Sigmoid colon (tissue), 7 donors: ENCODE results near the gene SUB1. TPM values are rescaled to one million over a fixed set of nuclear protein-coding genes. Genes with fewer than 3 reads are reported as not detected.

Experiments
- DNase-seq: peaks from one replicate; pipeline ENCODE4 v3.0.0-alpha.2; 2019
- H3K27ac ChIP-seq, 4 donors: fragments of 200-600 bp; sonication (generic); one replicate each; pipeline ENCODE4 v1.5.1; 2016 to 2019; ENCODE audit warnings: mild to moderate bottlenecking in 1 of 4
- H3K27me3 ChIP-seq, 3 donors: fragments of 200-600 bp; sonication (generic); one replicate each; pipeline ENCODE4 v1.5.1; 2019; ENCODE audit warnings: mild to moderate bottlenecking in 1 of 3
- H3K36me3 ChIP-seq, 4 donors: fragments of 200-600 bp; sonication (generic); one replicate each; pipeline ENCODE4 v1.5.1; 2016 to 2019
- H3K4me1 ChIP-seq, 4 donors: fragments of 200-600 bp; sonication (generic); one replicate each; pipeline ENCODE4 v1.5.1; 2017 to 2019
- H3K4me3 ChIP-seq, 4 donors: fragments of 200-600 bp; sonication (generic); one replicate each; pipeline ENCODE4 v1.5.1; 2017 to 2019; ENCODE audit warnings: mild to moderate bottlenecking in 2 of 4, moderate library complexity in 1 of 4
- H3K9me3 ChIP-seq, 4 donors: fragments of 200-600 bp in 3 of 4; sonication (generic) in 3 of 4; one replicate each; pipeline versions ENCODE4 v1.5.1 to v1.6.1; 2013 to 2019
- EP300 ChIP-seq, 4 donors: sonication (generic); formaldehyde crosslinking; IDR thresholded peaks; one replicate each; pipeline ENCODE4 v1.6.1; 2017; ENCODE audit warnings: antibody characterized with exemption in 4 of 4
- POLR2A ChIP-seq, 2 donors: fragments of 450-650 bp; IDR thresholded peaks; one replicate each; pipeline ENCODE4 v1.6.1; 2016; ENCODE audit warnings: antibody characterized with exemption in 2 of 2, mild to moderate bottlenecking in 2 of 2, moderate library complexity in 2 of 2
- POLR2AphosphoS5 ChIP-seq, 4 donors: sonication (generic); formaldehyde crosslinking; IDR thresholded peaks; one replicate each; pipeline ENCODE4 v1.6.1; 2017; ENCODE audit warnings: antibody characterized with exemption in 4 of 4
- WGBS, 2 donors: extraction: QIAGEN DNeasy Blood & Tissue Kit; methylation state at CpG; one replicate each; pipeline ENCODE4 v1.1.7; 2013; 5-methylcytosine and 5-hydroxymethylcytosine counted together
- intact Hi-C: fragments of 100-400 bp; cut with DNase I; formaldehyde crosslinking; loops from one replicate; pipeline ENCODE4 v1.15.1; 2023
- polyA plus RNA-seq, 3 donors: library from polyadenylated mRNA; stranded (reverse); fragments of 200-250 nt; gene quantifications; one replicate each; pipeline ENCODE4 v1.2.3, GENCODE V29; 2013
- total RNA-seq, 4 donors: library from RNA; depleted of rRNA; stranded (reverse); fragments of >200 nt; gene quantifications; one replicate each; pipeline ENCODE4 v1.1.0, GENCODE V29; 2016
- TF ChIP-seq, protein P1 (sequence below), 4 experiments: fragments of 450-650 bp in 3 of 4; fragments of 200-600 bp in 1 of 4; IDR thresholded peaks; one replicate each; pipeline ENCODE4 v1.5.1; 2016 to 2019; ENCODE audit warnings: antibody characterized with exemption in 4 of 4, mild to moderate bottlenecking in 3 of 4, moderate library complexity in 2 of 4
- donor health status: healthy with polysubstance abuse.
- donor health status: Bipolar disorder and iron deficiency.
- donor health status: healthy.

SUB1 gene
- total and polyA plus RNA-seq, 7 donors: 84.0 to 277 (median 165) TPM

DNA sequence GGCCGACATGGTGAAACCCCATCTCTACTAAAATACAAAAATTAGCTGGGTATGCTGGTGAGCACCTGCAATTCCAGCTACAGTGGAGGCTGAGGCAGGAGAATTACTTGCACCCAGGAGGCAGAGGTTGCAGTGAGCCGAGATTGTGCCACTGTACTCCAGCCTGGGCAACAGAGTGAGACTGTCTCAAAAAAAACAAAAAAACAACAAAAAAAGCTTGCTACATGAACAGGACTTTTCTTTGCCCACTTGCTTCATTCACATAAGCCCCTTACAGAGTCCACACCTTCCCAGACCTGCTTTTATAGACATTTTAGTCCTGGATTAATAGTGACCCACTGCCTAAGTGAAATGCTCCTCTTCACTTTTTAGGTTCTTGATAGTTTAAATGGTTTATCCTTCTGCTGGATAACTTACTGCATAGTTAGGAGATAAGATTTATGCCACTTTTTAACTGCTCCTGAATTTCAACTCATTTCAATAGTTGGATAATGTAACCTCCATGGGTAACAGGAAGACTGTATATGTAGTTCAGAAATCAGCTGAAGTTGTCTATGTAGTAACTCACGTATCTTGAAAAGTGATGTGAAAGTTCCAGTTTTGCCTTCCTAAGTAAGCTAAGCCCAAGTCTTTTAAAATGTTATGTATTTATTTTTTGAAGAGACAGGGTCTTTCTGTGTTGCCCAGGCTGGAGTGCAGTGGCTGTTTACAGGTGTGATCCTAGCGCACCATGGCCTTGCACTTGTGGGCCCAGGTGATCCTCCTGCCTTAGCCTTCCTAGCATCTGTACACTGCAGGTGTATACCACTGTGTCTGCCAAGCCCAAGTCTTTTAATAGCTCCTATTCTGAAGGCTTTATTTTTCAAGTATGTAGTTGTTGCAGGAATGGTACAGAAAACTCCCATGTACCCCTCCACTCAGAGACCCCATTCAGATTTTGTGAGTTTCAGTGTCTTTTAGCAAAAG is 19.7 kb downstream of the SUB1 start:
- Histone ChIP-seq H3K9me3 (no peaks in the 10 kb centered on the region), H3K36me3 (peaks cover 0 to 60% (median 2%) of the 10 kb centered on the region in 4 donors), H3K27ac (no peak overlapping the region), H3K4me1 (peaks cover 0 to 19% (median 13%) of the 10 kb centered on the region in 4 donors), H3K4me3 (no peak overlapping the region), H3K27me3 (no peaks in the 10 kb centered on the region)
- 84 to 95% methylated on average over 4 of the region's 4 CpGs for WGBS, 2 donors
- DNase-seq: no peak
- intact Hi-C loops: no loop called here
- TF ChIP-seq, protein P1, sequence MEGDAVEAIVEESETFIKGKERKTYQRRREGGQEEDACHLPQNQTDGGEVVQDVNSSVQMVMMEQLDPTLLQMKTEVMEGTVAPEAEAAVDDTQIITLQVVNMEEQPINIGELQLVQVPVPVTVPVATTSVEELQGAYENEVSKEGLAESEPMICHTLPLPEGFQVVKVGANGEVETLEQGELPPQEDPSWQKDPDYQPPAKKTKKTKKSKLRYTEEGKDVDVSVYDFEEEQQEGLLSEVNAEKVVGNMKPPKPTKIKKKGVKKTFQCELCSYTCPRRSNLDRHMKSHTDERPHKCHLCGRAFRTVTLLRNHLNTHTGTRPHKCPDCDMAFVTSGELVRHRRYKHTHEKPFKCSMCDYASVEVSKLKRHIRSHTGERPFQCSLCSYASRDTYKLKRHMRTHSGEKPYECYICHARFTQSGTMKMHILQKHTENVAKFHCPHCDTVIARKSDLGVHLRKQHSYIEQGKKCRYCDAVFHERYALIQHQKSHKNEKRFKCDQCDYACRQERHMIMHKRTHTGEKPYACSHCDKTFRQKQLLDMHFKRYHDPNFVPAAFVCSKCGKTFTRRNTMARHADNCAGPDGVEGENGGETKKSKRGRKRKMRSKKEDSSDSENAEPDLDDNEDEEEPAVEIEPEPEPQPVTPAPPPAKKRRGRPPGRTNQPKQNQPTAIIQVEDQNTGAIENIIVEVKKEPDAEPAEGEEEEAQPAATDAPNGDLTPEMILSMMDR (IDR thresholded peaks at IDR 0.05): no peak
- no peak for TF ChIP-seq POLR2A (IDR thresholded peaks at IDR 0.05)
- TF ChIP-seq EP300 (IDR thresholded peaks at IDR 0.05): no peak
- no peak for TF ChIP-seq POLR2AphosphoS5 (IDR thresholded peaks at IDR 0.05)

- Histone ChIP-seq H3K27me3 (no peaks in the 10 kb centered on the region), H3K27ac (no peak overlapping the region), H3K36me3 (peaks cover 0 to 54% (median 2%) of the 10 kb centered on the region in 4 donors), H3K4me1 (peaks cover 0 to 14% (median 6%) of the 10 kb centered on the region in 4 donors), H3K9me3 (no peaks in the 10 kb centered on the region), H3K4me3 (no peak overlapping the region)
- intact Hi-C loops: no loop called here
- WGBS, 2 donors: 89 to 95% methylated on average over 2 of the region's 2 CpGs
- DNase-seq: no peak
- TF ChIP-seq POLR2AphosphoS5 (IDR thresholded peaks at IDR 0.05): no peak
- TF ChIP-seq, protein P1 (IDR thresholded peaks at IDR 0.05): no peak
- TF ChIP-seq EP300 (IDR thresholded peaks at IDR 0.05): no peak
Measured at GRCh38 chr5:32605766-32606152, 20.4 kb downstream of the SUB1 start.

GRCh38 chr5:32612134-32612888 is 27.0 kb downstream of the SUB1 start:
- Histone ChIP-seq H3K9me3 (no peaks in the 10 kb centered on the region), H3K27ac (no peak overlapping the region), H3K36me3 (peaks cover 0 to 9% (median 0%) of the 10 kb centered on the region in 4 donors), H3K4me3 (no peak overlapping the region), H3K4me1 (peaks cover 0 to 14% (median 6%) of the 10 kb centered on the region in 4 donors), H3K27me3 (no peaks in the 10 kb centered on the region)
- 51 to 74% methylated on average over 10 of the region's 10 CpGs for WGBS, 2 donors
- intact Hi-C loops: loop anchor here (5.0 to 10.0 kb wide), 4 partner anchors 380 to 812 kb away; no protein-coding TSS in a partner anchor
- DNase-seq: no peak
- TF ChIP-seq EP300 (IDR thresholded peaks at IDR 0.05): no peak
- no peak for TF ChIP-seq POLR2AphosphoS5 (IDR thresholded peaks at IDR 0.05)
- TF ChIP-seq, protein P1 (IDR thresholded peaks at IDR 0.05): no peak
- no peak for TF ChIP-seq POLR2A (IDR thresholded peaks at IDR 0.05)

DNA sequence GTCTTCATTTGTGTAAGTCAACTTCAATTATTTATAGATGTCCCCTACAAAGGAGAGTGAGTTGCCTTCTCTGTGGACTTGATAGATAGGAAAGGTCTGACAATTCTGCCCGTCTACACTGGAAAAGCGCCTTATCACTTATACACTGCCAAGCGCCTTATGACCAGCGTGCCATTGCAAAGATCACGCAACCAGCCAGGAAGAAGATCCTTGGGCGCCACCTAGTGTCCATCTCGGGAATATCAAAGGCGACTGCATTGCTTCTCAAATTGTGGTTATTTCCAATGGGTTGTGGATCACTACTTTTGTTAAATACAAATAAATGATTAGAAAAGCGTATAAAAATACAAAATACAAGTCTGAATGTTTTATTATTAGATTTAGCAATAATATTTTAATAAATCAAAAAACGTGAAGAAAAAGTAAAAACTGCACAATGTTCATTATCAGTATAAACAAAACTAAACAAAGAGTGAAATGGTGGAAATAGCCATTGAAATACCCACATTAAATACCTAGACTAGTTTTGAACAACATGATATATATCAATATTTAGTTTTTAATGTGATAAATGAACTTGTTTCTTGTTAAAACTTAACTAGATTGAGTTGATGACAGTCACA is 27.8 kb downstream of the SUB1 start:
- TF ChIP-seq, protein P1 (IDR thresholded peaks at IDR 0.05): peak; percentile 80 to 94 (median 86)
- no peak for TF ChIP-seq POLR2A (IDR thresholded peaks at IDR 0.05)
- TF ChIP-seq EP300 (IDR thresholded peaks at IDR 0.05): no peak
- TF ChIP-seq POLR2AphosphoS5 (IDR thresholded peaks at IDR 0.05): peak in 2 of 4 donors; percentile 11 to 34
- H3K27ac ChIP-seq: no peak overlapping the region
- H3K27me3 ChIP-seq: no peaks in the 10 kb centered on the region
- DNase-seq: peak; percentile 86
- 5 to 12% methylated on average over 10 of the region's 10 CpGs for WGBS, 2 donors
- intact Hi-C loops: loop anchor here (1.0 to 10.0 kb wide), 5 partner anchors 124 to 812 kb away; no protein-coding TSS in a partner anchor
- H3K9me3 ChIP-seq: no peaks in the 10 kb centered on the region
- peaks cover 0 to 2% (median 0%) of the 10 kb centered on the region in 4 donors for H3K36me3 ChIP-seq
- H3K4me3 ChIP-seq: no peak overlapping the region
- peaks cover 0 to 14% (median 6%) of the 10 kb centered on the region in 4 donors for H3K4me1 ChIP-seq
